NOMO-1 treated with DMSO at 0.1 percent for 48 hours (cell line): Measurements from ENCODE around the gene SLC13A5.
A peak's percentile ranks its signal among the peaks of the same experiment; 100 is the strongest.
"Not testable (repeated sequence)": the region's sequence is repeated elsewhere in the genome, so short reads cannot be mapped to it uniquely, and the experiment has no call there.

Source experiments
- DNase-seq: peaks from one replicate; lab custom pipeline; 2025; ENCODE audit not compliant: unreplicated experiment; lab: John Stamatoyannopoulos, UW

SLC13A5 gene

DNA sequence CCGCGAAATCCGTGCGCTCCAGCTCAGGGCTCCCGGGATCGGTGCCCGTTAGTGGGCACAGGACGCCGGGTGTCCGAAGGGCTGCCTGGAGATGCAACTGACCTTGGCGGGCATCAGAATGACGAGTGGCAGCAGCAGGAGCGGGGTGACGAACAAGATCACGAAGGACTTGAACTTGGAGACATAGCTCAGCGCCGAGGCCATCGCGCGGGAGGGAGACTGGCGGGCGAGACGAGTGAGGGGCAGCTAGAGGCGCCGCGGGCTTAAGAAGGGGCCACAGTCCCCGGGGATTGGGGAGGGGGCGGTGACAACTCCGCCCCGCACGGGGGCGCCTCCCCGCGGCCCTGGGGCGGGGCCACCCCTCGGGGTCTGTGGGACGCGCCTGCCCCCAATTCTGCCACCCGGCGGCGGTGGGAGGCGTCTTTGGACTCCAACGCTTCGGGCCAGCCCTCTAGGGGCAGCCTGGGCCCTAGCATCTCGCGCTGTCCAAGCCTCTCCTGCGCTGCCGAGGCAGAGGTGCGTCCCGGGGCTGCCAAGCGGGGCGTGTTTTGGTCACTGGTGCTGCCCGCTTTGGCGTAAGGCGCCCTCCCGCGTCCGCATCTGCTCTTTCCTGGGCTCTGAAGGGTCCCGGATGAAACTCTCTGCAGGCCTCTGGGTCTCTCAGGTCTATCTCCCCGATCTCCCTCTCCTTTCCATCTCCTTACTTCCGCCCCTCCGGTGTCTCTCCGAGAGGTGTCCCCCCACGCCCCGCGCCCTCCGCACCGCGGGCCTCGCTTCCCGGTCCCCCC lies at the start of gene SLC13A5:
SLC13A5 (minus strand) TSS at position 240 of the 788 bp plus-strand sequence; CDS start at position 204, 36 bp downstream.
- DNase-seq: no peak

DNA sequence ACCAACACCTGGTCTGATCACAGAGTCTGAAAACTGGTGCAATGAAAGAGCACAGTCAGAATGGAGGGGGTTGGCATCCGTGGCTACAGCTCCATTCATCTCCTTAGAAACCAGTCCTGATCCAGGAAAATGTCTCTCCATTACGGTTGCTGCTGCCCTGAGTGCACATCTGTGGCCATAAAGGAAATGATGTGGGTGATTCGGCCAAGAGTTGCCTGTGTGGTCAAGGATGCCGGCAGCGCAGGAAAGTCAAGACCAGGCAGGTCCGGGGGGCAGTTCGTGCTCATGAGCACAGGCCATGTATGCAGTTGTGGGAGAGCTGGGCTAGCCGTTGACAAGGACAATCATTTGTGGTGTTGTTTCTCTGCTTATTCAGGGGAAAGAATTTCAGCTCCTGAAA lies 48.6 kb upstream of the SLC13A5 start:
- DNase-seq: no peak

DNA sequence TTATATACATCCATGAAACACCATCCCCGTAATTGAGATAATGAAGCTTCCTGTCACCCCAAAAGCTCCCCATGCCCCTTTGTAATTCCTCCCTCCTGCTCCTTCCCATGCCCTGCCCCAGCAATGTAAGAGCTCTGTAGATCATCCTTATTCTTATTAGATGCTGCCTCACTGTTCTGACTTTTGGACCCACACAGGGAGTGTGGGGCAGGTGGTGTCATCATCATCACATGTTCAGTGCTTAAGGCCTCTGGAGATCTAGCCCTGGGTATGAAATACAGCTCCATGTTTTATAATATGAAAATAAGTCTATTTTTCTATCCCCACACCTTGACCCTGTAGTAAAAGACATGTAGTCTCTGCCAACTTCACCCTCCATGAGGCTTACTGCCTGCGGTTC lies 44.6 kb upstream of the SLC13A5 start:
- no peak for DNase-seq

DNA sequence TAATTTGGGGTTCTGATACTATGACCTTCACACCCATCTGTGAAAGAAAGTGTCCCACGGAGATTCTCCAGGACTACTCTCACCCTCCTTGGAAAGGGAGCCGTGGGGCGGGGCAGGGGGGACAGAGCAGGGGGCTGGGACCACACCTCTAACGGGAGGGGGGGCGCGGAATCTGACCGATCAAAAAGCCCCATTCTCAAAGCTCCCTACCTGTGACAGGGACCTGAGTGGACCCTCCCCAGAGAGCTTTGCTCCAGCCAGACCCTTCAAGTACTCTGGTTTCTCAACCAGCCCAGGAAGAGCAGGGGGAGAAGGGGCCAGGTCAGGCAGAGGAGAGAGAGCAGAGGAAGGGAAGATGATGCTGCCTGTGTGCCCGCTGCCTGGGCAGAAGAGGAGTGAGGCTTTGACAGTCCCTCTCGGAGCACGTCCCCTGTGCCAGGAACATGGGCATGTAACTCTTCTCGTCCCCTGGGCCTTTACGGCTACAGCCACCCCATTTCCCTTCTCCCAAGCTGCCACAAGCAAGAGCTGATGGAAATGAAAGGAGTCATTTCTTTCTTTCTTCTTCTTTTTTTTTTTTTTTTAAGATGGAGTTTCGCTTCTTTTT lies 43.4 kb upstream of the SLC13A5 start:
- DNase-seq: no peak

DNA sequence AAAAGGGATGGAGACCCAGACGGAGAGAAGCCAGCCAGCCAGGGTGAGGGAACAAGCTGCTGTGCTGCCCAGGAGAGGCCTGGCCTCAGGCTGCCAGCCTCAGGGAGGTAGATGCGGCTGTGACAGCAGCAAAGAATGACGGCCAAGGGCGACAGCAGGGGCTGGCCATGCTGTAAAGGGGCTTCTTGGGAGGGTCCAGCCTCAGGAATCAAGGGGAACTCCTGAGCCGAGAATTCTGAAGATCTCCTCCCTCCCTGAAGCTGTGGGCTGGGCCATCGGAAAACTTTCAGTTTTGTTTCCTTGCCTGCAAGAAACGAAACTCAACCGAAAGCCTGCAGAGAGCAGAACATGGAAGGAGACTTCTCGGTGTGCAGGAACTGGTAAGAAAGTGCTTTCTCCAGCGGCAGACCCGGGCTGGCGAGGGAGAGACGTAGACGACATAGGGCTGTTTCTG lies 42.6 kb upstream of the SLC13A5 start, which contains the start of gene XAF1:
XAF1 (plus strand) TSS at position 316 of the 454 bp plus-strand sequence; CDS start at position 349, 33 bp downstream.
- DNase-seq: peak; percentile 72

DNA sequence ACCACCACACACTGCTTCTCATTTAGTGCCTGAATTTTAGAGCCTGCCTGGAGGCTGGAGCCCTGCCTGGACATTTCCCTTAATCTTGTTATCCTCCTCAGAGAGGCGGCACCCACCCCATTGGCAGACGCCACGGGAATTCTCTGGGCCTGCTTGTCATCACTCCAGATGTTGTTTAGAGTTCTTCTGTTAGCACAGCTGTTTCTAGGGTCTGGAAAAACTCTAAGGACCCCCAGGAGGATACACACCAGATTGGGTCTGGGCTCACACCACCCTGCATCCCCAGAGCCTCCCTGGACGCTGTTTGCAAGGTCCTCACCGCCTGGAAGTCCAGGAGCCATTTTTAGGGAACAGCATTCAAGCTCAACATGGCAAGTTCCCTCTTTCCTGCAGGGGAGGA lies 42.1 kb upstream of the SLC13A5 start:
- no peak for DNase-seq

DNA sequence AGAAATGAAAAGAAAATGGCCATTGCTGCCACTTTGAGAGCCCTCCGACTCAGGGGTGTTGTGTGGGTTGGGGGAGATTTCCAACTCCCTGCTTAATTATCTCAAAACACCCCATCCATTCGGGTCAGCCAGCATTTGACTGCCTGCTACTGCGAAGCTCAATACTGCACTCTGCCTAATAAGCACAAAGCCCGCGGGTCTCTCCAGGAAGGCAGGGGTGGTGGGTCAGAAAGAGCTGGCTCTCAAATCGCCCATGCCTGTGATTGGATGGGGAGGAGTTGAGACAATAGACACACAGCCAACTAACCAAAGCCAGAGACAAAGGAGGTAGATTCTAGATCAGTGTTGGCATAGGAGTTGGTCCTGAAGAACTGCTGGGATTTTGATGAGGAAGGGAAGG lies 40.4 kb upstream of the SLC13A5 start:
- DNase-seq: no peak

DNA sequence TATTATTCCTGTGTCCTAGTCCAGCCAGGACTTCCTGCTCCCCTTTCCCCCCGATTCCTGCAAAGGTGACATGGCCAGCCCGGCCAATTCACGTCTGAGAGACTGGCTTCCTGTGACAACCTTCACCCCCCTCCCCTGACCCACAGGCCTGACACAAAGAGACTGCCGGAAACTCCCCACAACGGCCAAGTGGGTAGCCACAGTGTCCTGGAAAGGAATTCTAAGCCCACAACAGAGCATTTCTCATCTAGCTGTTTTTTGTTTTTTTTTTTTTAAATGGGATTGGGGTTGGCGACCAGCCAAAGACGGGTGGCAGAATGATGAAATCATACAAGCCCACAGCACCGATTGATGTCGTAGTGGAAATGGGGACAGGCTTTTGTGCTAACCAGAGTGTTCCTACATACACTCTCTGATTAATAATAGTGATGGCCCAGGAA lies 39.9 kb upstream of the SLC13A5 start:
- DNase-seq: peak; percentile 44

DNA sequence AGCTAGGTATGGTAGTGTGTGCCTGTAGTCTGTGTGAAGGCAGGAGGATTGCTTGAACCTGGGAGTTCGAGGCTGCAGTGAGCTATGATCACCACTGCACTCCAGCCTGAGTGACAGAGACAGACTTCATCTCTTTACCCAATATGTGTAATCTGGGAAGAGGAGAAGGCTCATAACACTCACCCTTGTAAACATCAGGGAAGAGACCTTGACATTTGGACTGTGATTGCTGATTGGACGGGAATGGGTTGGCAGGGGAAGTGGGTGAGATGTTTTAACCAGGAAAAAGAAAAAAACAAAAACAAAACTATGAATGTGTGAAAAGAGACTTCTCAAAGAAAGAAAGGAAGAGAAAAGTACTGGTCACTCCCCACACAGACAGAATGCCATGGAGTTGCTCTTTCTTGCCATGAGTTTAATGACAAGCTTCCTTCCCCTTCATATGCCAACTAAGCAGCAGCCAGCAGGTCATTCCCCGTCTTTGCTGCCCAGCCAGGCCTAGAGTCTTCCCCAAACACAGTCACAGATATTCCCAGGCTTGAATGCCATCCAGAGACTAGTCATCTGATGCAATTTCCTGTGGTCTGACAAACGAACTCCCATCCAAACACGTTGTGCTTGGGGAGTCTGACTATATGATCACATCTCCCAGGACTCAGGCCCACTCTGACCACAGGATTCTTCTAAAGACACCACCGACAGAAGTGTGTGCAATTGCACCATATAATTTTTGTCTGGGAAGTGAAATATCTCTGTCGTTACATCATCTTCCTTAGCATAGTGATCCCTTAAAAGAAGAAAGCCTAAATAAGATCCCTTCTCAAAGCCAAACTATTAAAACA lies 39.1 kb upstream of the SLC13A5 start:
- DNase-seq: peak; percentile 44

DNA sequence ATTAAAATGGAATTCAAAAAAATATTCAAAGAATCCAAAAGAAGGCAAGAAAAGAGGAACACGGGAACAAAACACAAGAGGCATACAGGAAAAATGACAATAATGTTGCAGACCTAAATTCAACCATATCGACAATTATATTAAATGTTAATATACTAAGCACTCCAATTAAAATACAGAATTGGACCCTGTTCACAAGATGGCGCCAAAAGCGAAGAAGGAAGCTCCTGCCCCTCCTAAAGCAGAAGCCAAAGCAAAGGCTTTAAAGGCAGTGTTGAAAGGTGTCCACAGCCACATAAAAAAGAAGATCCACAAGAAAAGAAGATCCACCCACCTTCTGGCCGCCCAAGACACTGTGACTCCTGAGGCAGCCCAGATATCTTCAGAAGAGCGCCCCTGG lies 36.4 kb upstream of the SLC13A5 start:
- DNase-seq: no peak

DNA sequence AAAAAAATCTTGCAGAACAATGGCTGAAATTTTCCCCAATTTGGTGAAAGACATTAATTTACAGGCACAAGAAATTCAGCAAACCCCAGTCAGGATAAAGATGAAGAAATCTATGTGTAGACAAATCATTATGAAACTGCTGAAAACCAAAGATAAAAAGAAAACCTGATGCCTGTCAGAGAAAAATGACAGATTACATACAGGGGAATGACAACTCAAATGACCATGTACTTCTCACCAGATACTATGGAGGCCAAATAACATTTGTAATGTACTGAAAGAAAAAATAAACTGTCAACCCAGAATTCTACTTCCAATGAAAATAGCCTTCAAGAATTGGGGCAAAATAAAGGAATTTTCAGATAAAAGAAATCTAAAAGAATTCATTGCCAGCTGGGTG lies 35.4 kb upstream of the SLC13A5 start:
- no peak for DNase-seq

DNA sequence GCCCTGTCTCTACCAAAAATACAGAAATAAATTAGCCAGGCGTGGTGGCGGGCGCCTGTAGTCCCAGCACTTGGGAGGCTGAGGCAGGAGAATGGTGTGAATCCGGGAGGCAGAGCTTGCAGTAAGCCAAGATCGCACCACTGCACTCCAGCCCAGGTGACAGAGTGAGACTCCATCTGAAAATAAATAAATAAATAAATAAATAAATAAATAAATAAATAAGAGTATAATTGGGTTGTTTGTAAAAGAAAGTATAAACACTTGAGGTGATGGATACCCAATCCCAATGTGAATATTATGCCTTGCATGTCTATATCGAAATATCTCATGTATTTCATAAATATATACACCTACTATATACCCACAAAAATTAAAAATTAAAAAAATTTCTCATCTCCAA lies 33.5 kb upstream of the SLC13A5 start:
- DNase-seq: not testable (repeated sequence)

DNA sequence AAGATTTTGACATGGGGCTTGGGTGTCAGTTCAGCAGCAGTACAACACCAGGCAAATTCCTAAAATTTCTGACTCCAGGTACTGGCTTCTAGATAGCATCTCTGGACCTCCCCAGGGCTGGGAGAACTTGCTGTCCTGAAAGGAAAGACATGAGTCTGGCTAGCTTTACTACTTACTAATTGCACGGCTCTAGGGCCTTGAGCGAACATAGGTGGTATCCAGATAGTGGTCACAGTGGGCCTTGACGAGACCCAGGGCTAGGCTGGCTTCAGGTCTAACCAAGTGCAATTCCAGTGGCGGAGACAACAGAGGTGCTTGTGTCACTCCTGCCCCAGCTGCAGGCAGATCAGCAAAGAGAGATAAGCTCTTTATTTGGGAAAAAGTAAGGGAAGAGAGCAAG lies 16.4 kb upstream of the SLC13A5 start:
- no peak for DNase-seq

DNA sequence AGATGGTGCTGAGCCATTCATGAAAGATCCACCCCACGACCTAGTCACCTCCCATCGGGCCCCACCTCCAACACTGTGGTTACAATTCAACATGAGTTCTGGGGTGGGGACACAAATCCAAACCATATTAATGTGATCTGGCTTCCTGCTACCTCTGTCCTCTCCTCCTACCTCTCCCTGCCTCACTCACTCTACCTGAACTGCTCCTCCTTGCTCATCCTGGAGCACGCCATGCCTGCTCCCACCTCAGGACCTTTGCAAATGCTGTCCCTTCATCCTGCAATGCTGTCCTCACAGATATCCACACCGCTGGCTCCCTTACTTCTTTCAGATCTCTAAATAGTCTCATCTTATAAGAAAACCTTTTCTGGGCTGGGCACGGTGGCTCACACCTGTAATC lies 10.8 kb upstream of the SLC13A5 start:
- no peak for DNase-seq

DNA sequence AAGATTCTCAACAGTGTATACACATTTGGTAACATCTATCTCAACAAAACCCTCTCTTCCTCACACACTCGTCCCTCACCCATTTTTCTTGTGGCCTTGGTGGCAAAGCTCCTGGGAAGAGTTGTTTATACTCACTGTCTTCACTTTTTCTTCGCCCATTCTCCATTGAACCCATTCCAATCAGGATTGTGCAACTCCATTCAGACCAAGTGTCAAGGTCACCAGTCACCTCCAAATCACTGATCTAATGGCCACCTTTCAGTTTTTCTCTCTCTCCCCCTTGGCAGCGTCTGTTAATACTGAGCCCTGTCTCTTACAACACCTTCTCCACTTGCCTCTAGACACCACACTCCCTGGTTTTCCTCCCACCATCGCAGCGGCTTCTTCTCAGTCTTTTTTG lies 8.6 kb upstream of the SLC13A5 start:
- DNase-seq: no peak

DNA sequence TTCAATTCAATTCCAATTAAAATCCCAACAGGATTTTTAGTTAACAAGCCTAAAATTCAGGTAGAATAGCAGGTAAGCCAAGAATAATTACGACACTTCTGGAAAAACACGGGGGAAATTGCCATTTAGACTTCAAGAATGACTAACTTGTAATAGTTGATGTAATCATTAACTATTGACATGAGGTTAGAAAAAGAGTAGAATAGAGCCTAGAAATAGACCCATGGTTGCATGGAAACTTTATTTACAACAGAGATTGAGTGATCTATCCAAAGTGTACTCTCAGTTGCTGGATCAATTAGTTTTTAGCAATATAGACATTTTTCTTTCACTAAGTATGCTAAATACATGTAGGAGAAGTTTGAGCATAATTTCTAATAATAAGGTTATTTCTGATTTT lies 3.6 kb upstream of the SLC13A5 start:
- DNase-seq: no peak

DNA sequence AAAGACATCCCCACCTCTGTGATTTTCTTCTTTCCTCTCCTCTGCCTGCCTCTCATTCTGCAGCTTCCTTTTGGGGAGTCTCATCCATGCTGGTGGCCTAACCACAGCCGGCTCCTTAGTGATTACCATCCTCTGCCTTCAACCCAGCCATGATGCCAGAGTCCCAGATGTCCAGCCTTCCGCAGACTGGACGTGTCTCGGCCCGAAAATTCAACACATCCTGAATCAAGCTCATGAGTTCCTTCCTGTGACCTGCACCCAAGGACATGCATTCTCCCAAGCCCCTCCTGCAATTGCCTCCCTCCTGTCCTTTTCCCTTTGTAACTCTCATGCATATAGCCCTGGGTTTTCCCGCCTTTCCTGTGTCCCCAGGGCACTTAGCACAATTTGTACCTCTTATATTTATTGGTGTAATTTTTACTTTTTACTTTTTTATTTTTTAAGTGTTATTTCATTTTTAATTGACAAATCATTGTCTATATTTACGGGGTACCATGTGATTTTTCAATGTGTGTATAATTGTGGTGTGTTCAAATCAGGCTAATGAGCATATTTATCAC lies 1.2 kb upstream of the SLC13A5 start:
- DNase-seq: no peak

DNA sequence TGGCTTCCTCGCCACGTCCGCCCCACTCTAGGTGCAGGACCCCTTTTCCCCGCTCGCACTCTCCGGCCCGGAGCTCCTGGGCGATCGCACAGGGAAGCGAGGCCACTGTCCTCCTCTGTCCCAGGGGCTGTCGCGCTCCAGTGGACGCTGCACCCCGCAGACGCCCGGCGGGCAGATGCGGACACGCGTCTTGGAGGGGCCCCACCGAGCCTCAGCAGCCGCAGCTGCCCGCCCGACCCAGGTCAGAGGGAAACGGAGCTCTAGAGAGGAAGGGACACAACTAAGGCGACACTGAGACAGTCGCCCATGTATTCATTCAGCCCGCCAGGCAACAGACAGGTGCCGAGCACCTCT lies 726 bp upstream of the SLC13A5 start:
- no peak for DNase-seq

DNA sequence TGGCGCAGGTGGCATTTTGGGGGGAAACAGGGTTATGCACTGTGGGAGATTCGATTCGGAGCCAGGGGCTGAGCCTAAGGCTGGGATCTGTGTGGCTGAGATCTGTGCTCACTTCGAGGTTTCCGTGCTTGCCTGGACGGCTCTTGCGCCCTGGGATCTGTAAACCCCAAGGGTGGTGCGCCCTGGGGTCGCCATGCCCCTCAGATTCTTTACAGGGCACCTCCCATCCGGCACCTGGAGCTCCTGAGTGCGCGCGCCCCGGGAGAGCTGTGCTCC lies 377 bp downstream of the SLC13A5 start:
- DNase-seq: no peak

DNA sequence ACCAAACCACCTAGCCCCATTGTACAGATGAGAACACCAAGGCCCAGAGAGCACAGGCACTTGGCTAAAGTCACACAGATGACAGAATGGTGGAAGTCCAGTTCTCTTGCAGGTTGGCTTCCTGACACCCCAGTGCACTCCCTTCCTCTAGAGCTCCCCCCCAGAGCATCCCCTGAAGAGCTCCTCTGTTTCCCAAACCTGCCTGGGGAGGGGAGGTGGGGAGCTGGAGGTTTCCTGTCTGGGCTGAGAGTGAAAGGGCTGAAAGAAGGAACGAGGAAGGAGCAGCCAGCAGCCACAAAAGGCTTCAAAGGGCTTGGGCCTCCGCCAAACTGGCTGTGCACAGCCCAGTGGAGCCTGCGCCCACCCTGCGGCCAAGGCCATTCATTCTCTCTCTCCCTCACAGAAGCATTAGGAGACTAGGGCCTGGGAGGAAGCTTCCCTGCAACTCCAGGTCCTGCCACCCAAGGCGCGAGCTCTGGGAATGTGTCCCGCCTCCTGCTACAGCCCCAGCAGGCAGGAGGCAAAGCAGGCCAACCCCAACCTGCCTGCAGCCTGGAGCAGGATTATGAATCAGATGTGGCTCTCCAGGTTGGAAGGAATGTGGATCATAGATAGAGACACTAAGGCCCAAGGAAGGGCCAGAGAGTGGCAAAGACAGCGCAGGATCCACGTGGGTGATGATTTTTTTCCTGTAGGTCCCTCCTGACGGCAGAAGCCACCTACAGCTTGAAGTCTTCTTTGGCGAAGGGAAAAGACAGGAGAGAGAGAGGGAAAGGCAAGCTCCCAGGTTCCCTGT lies 913 bp downstream of the SLC13A5 start:
- DNase-seq: no peak

DNA sequence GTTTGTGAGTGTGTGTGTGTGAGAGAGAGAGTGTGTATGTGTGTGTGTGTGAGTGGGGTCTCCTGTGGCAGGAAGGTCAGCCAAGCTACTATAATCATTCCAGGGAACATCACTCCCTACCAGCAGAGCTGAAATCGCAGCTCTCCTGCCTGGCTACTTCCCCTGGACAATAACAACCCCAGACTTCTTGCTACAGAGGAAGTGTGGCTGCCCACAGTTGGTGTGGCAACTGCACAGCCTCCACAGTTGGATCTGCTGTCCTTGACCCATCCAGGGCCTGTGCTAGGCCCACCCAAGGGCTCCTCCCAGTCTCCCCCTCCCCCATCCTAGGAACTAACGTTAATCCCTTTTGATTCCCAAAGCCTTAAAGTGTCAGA lies 1.5 kb downstream of the SLC13A5 start:
- DNase-seq: peak; percentile 60
